ENCODE results near the gene CELSR2. TPM values are rescaled to one million over a fixed set of nuclear protein-coding genes. Genes with fewer than 3 reads are reported as not detected.

CELSR2 gene
- total and polyA plus RNA-seq, 2 of the 8 experiments (the other 6 are each of a cell fraction or from before 2014, with no cell fraction given): 12.0 to 27.7 TPM

- 88% methylated on average over 17 of the region's 17 CpGs; no CpG with 5 or more reads in 1 of the 2 experiments for WGBS, 2 experiments (ENCODE audit: extremely low coverage in 1 of 2, insufficient coverage in 1 of 2, insufficient read length in 1 of 2, insufficient replicate concordance in 2 of 2, low coverage in 1 of 2, low lambda C conversion rate in 2 of 2, missing lambda C conversion rate in 1 of 2)
- ChIA-PET CTCF (ENCODE audit: partially characterized antibody) (interaction anchor here (1.1 to 2.4 kb wide), 4 partner anchors 7 to 128 kb away, joined by 3 to 11 read pairs (median 5); partner anchors contain the start of gene SORT1), POLR2A (ENCODE audit: partially characterized antibody) (interaction anchor here (1.2 kb wide), 1 partner anchor 23 kb away, joined by 3 read pairs; no protein-coding TSS in a partner anchor)
Observed at GRCh38 chr1:109269981-109270622, 20.8 kb downstream of the CELSR2 start.

More at GRCh38 chr1:109269981-109270622, 20.8 kb downstream of the CELSR2 start:
- Histone ChIP-seq H2BK12ac (ENCODE audit: low read depth, low read length) (no peak overlapping the region), H3K23ac (ENCODE audit: insufficient read length) (no peak overlapping the region), H4K8ac (ENCODE audit: extremely low read depth, insufficient read depth, low read length) (no peak overlapping the region), H3K4me2 (ENCODE audit: insufficient read depth in 1 of 2, low read depth in 2 of 2, low read length in 2 of 2) (no peak overlapping the region), H3K27me3 (replicated peaks in 1 of 4; ENCODE audit: control insufficient read depth in 3 of 4, extremely low read depth in 1 of 4, insufficient read depth in 3 of 4, low read length in 3 of 4) (no peaks in the 10 kb centered on the region), H2BK5ac (ENCODE audit: low read depth, low read length) (no peak overlapping the region; the same call in 1 of the 2 replicates), H2BK20ac (ENCODE audit: low read length) (no peak overlapping the region), H4K91ac (replicated peaks; ENCODE audit: insufficient read length, low read length) (no peak overlapping the region), H3K79me1 (ENCODE audit: low read depth, low read length) (no peaks in the 10 kb centered on the region), H3K27ac (ENCODE audit: low read depth, low read length) (no peak overlapping the region), H3K14ac (ENCODE audit: insufficient read length) (no peak overlapping the region), H3K9ac (replicated peaks in 1 of 4; ENCODE audit: extremely low read depth in 1 of 4, low read depth in 3 of 4, low read length in 3 of 4) (no peak overlapping the region), H3K56ac (replicated peaks; ENCODE audit: insufficient read length, low read depth, low read length) (no peak overlapping the region), H3K79me2 (ENCODE audit: control insufficient read depth in 1 of 2, insufficient read depth in 2 of 2, low read length in 2 of 2) (no peaks in the 10 kb centered on the region), H3K4me1 (replicated peaks in 1 of 4; ENCODE audit: control insufficient read depth in 3 of 4, insufficient read depth in 4 of 4, low read length in 3 of 4) (peaks cover 0 to 5% (median 1%) of the 10 kb centered on the region in 4 experiments; a peak in 3 of 7 replicates), H3K18ac (ENCODE audit: extremely low read depth, low read length) (no peak overlapping the region), H3K36me3 (ENCODE audit: control insufficient read depth in 2 of 4, insufficient read depth in 4 of 4, low read length in 3 of 4) (peaks cover 9 to 26% (median 18%) of the 10 kb centered on the region in 4 experiments; a peak in 5 of 8 replicates), H4K5ac (ENCODE audit: insufficient read length, low read depth, low read length) (no peak overlapping the region), H3K4ac (replicated peaks; ENCODE audit: insufficient read length, low read depth, low read length) (no peak overlapping the region), H2AK5ac (ENCODE audit: low read depth, low read length) (no peak overlapping the region), H2BK120ac (replicated peaks; ENCODE audit: low read depth, low read length) (no peak overlapping the region), H3K4me3 (ENCODE audit: extremely low read depth in 1 of 4, insufficient read depth in 2 of 4, low read depth in 3 of 4, low read length in 4 of 4) (no peak overlapping the region), H3K9me3 (ENCODE audit: insufficient read depth in 2 of 2, low read depth in 1 of 2, low read length in 1 of 2) (no peaks in the 10 kb centered on the region), H2AFZ (ENCODE audit: low read length) (no peak overlapping the region), H2BK15ac (ENCODE audit: low read length) (no peak overlapping the region), H3K23me2 (ENCODE audit: low read depth, low read length) (no peaks in the 10 kb centered on the region), H4K20me1 (replicated peaks in 1 of 2; ENCODE audit: control insufficient read depth in 1 of 2, insufficient read depth in 2 of 2, low read length in 2 of 2) (peaks cover 0 to 10% of the 10 kb centered on the region in 2 experiments)
- FAIRE-seq (no peak), DNase-seq (ENCODE audit: low read depth in 1 of 2, low spot score in 2 of 2) (no peak)
- TF ChIP-seq, protein P1, sequence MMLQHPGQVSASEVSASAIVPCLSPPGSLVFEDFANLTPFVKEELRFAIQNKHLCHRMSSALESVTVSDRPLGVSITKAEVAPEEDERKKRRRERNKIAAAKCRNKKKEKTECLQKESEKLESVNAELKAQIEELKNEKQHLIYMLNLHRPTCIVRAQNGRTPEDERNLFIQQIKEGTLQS (IDR thresholded peaks at IDR 0.05; ENCODE audit: insufficient read depth, low read depth, low read length): no peak
- TF ChIP-seq MAFK (IDR thresholded peaks at IDR 0.05; ENCODE audit: low read depth, low read length) (no peak), BRCA1 (IDR thresholded peaks at IDR 0.05; ENCODE audit: low read depth, low read length) (no peak), TAF7 (optimal IDR thresholded peaks at IDR 0.05; ENCODE audit: borderline replicate concordance, low read depth, low read length) (no peak)
- TF ChIP-seq, protein P2, sequence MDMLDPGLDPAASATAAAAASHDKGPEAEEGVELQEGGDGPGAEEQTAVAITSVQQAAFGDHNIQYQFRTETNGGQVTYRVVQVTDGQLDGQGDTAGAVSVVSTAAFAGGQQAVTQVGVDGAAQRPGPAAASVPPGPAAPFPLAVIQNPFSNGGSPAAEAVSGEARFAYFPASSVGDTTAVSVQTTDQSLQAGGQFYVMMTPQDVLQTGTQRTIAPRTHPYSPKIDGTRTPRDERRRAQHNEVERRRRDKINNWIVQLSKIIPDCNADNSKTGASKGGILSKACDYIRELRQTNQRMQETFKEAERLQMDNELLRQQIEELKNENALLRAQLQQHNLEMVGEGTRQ (IDR thresholded peaks at IDR 0.05; ENCODE audit: low read length): no peak

All from H1 (cell line).